Thyroid gland (tissue), 4 donors: ENCODE results near the gene NBL1. TPM values are rescaled to one million over a fixed set of nuclear protein-coding genes. Genes with fewer than 3 reads are reported as not detected.

Experiments used
- DNase-seq, 2 donors: peaks; one replicate each; pipeline ENCODE4 v3.0.0-alpha.2; 2019
- H3K27ac ChIP-seq, 3 donors: fragments of 200-600 bp; sonication (generic); 1 replicate in 2 of 3; 2 replicates in 1 of 3; pipeline ENCODE4 v1.5.1; 2016 to 2019; ENCODE audit warnings: mild to moderate bottlenecking in 1 of 3, moderate library complexity in 1 of 3
- H3K27me3 ChIP-seq: fragments of 200-600 bp; sonication (generic); one replicate; pipeline ENCODE4 v1.5.1; 2019
- H3K36me3 ChIP-seq, 2 donors: fragments of 200-600 bp; sonication (generic); one replicate each; pipeline ENCODE4 v1.5.1; 2016 to 2019
- H3K4me1 ChIP-seq, 2 donors: fragments of 200-600 bp; sonication (generic); one replicate each; pipeline ENCODE4 v1.5.1; 2017 to 2019
- H3K4me3 ChIP-seq, 3 donors: fragments of 200-600 bp; sonication (generic); replicated peaks in 1 of 3; 1 replicate in 2 of 3; 2 replicates in 1 of 3; pipeline ENCODE4 v1.5.1; 2016; ENCODE audit warnings: mild to moderate bottlenecking in 1 of 3
- H3K9me3 ChIP-seq: fragments of 200-600 bp; sonication (generic); one replicate; pipeline ENCODE4 v1.5.1; 2017
- POLR2A ChIP-seq, 2 donors: fragments of 450-650 bp; IDR thresholded peaks; one replicate each; pipeline ENCODE4 v1.6.1; 2017; ENCODE audit warnings: antibody characterized with exemption in 2 of 2, mild to moderate bottlenecking in 2 of 2, moderate library complexity in 1 of 2
- WGBS, 2 donors: methylation state at CpG; one replicate each; pipeline ENCODE4 v1.1.5; 2017; 5-methylcytosine and 5-hydroxymethylcytosine counted together
- intact Hi-C: fragments of 100-400 bp; cut with DNase I; formaldehyde crosslinking; loops from one replicate; pipeline ENCODE4 v1.15.1; 2023
- total RNA-seq, 4 donors: library from RNA; depleted of rRNA; stranded (reverse); fragments of >200 nt; gene quantifications; one replicate each; pipeline ENCODE4 v1.2.3, GENCODE V29; 2016
- TF ChIP-seq, protein P1 (sequence below), 6 experiments: fragments of 200-600 bp in 3 of 6; fragments of 450-650 bp in 3 of 6; sonication (generic) in 3 of 6; IDR thresholded peaks; one replicate each; pipeline ENCODE4 v1.5.1; 2016 to 2019; ENCODE audit warnings: antibody characterized with exemption in 6 of 6, mild to moderate bottlenecking in 2 of 6, inconsistent platforms in 1 of 6, moderate library complexity in 1 of 6

Gene NBL1
- total RNA-seq, 4 donors from 2014 or later = 29.4 to 70.4 (median 43.6) TPM

DNA sequence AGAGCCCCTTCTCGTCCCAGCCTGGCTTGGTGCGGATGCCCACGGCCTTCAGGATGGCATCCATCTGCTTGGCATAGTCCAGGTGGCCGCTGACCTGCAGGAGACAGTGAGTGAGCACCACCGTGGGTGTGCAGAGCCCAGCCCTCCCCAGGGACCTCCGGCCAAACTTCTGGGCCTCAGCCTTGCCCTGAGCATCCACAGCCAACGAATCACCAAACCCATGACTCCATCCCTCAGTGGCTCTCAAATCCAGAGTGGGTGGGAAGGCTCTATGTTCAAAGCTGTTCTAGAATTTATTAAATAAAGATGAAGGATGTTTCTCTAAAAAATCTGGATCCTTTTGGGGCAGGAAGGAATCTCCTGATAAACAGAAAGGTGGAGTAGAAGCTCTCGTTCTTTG, 39.2 kb downstream of the NBL1 start:
- DNase-seq = no peak
- no peaks in the 10 kb centered on the region for H3K9me3 ChIP-seq
- no peaks in the 10 kb centered on the region for H3K27me3 ChIP-seq
- H3K36me3 ChIP-seq = peaks cover 7% of the 10 kb centered on the region in 2 donors
- TF ChIP-seq POLR2A (IDR thresholded peaks at IDR 0.05) = no peak
- TF ChIP-seq, protein P1, sequence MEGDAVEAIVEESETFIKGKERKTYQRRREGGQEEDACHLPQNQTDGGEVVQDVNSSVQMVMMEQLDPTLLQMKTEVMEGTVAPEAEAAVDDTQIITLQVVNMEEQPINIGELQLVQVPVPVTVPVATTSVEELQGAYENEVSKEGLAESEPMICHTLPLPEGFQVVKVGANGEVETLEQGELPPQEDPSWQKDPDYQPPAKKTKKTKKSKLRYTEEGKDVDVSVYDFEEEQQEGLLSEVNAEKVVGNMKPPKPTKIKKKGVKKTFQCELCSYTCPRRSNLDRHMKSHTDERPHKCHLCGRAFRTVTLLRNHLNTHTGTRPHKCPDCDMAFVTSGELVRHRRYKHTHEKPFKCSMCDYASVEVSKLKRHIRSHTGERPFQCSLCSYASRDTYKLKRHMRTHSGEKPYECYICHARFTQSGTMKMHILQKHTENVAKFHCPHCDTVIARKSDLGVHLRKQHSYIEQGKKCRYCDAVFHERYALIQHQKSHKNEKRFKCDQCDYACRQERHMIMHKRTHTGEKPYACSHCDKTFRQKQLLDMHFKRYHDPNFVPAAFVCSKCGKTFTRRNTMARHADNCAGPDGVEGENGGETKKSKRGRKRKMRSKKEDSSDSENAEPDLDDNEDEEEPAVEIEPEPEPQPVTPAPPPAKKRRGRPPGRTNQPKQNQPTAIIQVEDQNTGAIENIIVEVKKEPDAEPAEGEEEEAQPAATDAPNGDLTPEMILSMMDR (IDR thresholded peaks at IDR 0.05) = no peak
- no peak overlapping the region for H3K4me3 ChIP-seq
- H3K4me1 ChIP-seq = no peaks in the 10 kb centered on the region
- H3K27ac ChIP-seq = no peak overlapping the region
- intact Hi-C loops = no loop called here
- WGBS, 2 donors = 92 to 93% methylated on average over 2 to 7 of the region's 8 CpGs

- no peaks in the 10 kb centered on the region for H3K4me1 ChIP-seq
- no peak for DNase-seq
- no peaks in the 10 kb centered on the region for H3K9me3 ChIP-seq
- intact Hi-C loops = no loop called here
- WGBS, 2 donors = 94 to 97% methylated on average over 2 of the region's 2 CpGs
- TF ChIP-seq POLR2A (IDR thresholded peaks at IDR 0.05) = no peak
- TF ChIP-seq, protein P1 (IDR thresholded peaks at IDR 0.05) = no peak
- H3K4me3 ChIP-seq = no peak overlapping the region
- H3K27me3 ChIP-seq = no peaks in the 10 kb centered on the region
- no peak overlapping the region for H3K27ac ChIP-seq
- peaks cover 7% of the 10 kb centered on the region in 2 donors for H3K36me3 ChIP-seq
Measured at GRCh38 chr1:19684677-19685076, 40.6 kb downstream of the NBL1 start.

GRCh38 chr1:19685994-19686393, 41.9 kb downstream of the NBL1 start:
- Histone ChIP-seq H3K4me1 (no peaks in the 10 kb centered on the region), H3K36me3 (peaks cover 7% of the 10 kb centered on the region in 2 donors), H3K27me3 (no peaks in the 10 kb centered on the region), H3K4me3 (no peak overlapping the region), H3K9me3 (no peaks in the 10 kb centered on the region), H3K27ac (no peak overlapping the region)
- no peak for TF ChIP-seq POLR2A (IDR thresholded peaks at IDR 0.05)
- TF ChIP-seq, protein P1 (IDR thresholded peaks at IDR 0.05) = no peak
- intact Hi-C loops = no loop called here
- WGBS, 2 donors = 82 to 87% methylated on average over 9 of the region's 9 CpGs
- DNase-seq = no peak

DNA sequence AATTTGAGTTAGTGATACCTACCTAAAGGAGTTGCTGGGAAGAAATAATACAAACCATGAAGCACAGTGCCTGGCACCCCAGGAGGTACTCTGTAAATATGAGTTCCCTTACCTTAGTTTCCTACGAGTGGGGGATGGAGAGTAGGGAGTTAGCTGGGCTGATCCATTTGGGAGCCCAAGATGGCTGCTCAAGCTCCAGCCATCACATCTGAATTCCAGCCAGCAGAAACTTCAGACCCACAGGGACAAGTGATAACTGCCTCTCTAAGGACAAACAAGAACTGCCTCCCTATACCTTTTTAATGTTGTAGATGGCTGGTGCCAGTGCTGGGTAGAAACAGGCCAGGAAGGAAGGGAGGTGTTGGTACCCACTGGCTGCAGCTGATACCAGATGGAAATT, 43.3 kb downstream of the NBL1 start:
- DNase-seq = no peak
- intact Hi-C loops = no loop called here
- 100% methylated on average over 1 of the region's 1 CpG for WGBS, 2 donors
- Histone ChIP-seq H3K4me1 (no peaks in the 10 kb centered on the region), H3K4me3 (no peak overlapping the region), H3K36me3 (peaks cover 5 to 15% of the 10 kb centered on the region in 2 donors), H3K27ac (no peak overlapping the region), H3K27me3 (no peaks in the 10 kb centered on the region), H3K9me3 (no peaks in the 10 kb centered on the region)
- no peak for TF ChIP-seq POLR2A (IDR thresholded peaks at IDR 0.05)
- TF ChIP-seq, protein P1 (IDR thresholded peaks at IDR 0.05) = no peak

GRCh38 chr1:19688041-19688842, 44.1 kb downstream of the NBL1 start:
- H3K9me3 ChIP-seq = no peaks in the 10 kb centered on the region
- no peak for TF ChIP-seq POLR2A (IDR thresholded peaks at IDR 0.05)
- TF ChIP-seq, protein P1 (IDR thresholded peaks at IDR 0.05) = no peak
- no peaks in the 10 kb centered on the region for H3K27me3 ChIP-seq
- H3K4me3 ChIP-seq = no peak overlapping the region
- no peak for DNase-seq
- H3K36me3 ChIP-seq = peaks cover 2 to 15% of the 10 kb centered on the region in 2 donors
- H3K27ac ChIP-seq = no peak overlapping the region
- intact Hi-C loops = no loop called here
- WGBS, 2 donors = 80 to 91% methylated on average over 16 to 19 of the region's 19 CpGs
- H3K4me1 ChIP-seq = no peaks in the 10 kb centered on the region
